ENCODE measurements around the gene BDNF. TPM values are rescaled to one million over a fixed set of nuclear protein-coding genes. Genes with fewer than 3 reads are reported as not detected.
"Not testable (repeated sequence)": the region's sequence is repeated elsewhere in the genome, so short reads cannot be mapped to it uniquely, and the experiment has no call there.

The BDNF gene
- total and polyA plus RNA-seq, 4 donors = 0.03 to 0.28 (median 0.07) TPM

- H3K9ac ChIP-seq (ENCODE audit: low read depth in 1 of 2, low read length in 2 of 2) = no peak overlapping the region
- H3K9me3 ChIP-seq (ENCODE audit: control insufficient read depth in 4 of 4, low read length in 3 of 4) = peaks cover 0 to 4% (median under 1%) of the 10 kb centered on the region in 4 donors
- DNase-seq (ENCODE audit: low spot score) = no peak
- no peak overlapping the region for H3K4me3 ChIP-seq (ENCODE audit: low read depth in 1 of 3, low read length in 3 of 3)
- H3K4me1 ChIP-seq (ENCODE audit: control insufficient read depth in 4 of 4, insufficient read depth in 4 of 4, low read length in 3 of 4) = no peaks in the 10 kb centered on the region
- H3K36me3 ChIP-seq (ENCODE audit: control insufficient read depth in 4 of 4, insufficient read depth in 3 of 4, low read depth in 1 of 4, low read length in 3 of 4) = peaks cover 0 to 2% (median 0%) of the 10 kb centered on the region in 4 donors
- no peak overlapping the region for H3K27ac ChIP-seq (ENCODE audit: low read depth in 1 of 2, low read length in 2 of 2)
- no peak for TF ChIP-seq EGR1 (IDR thresholded peaks at IDR 0.05; ENCODE audit: low read depth in 2 of 2)
- no peak for TF ChIP-seq TAF1 (conservative IDR thresholded peaks at IDR 0.05)
- TF ChIP-seq MAX (IDR thresholded peaks at IDR 0.05) = no peak
- TF ChIP-seq RXRA (IDR thresholded peaks at IDR 0.05) = no peak
- no peak for TF ChIP-seq ZBTB33 (IDR thresholded peaks at IDR 0.05)
- TF ChIP-seq SP1 (IDR thresholded peaks at IDR 0.05) = no peak
- TF ChIP-seq HNF4G (IDR thresholded peaks at IDR 0.05) = no peak
- TF ChIP-seq JUND (IDR thresholded peaks at IDR 0.05) = no peak
- TF ChIP-seq ATF3 (IDR thresholded peaks at IDR 0.05) = no peak
- no peak for TF ChIP-seq REST (IDR thresholded peaks at IDR 0.05)
- TF ChIP-seq NR2F2 (IDR thresholded peaks at IDR 0.05) = no peak
- H3K27me3 ChIP-seq (ENCODE audit: control insufficient read depth in 4 of 4, insufficient read depth in 4 of 4, low read length in 3 of 4) = no peaks in the 10 kb centered on the region
- 95% methylated on average over 1 of the region's 1 CpG for WGBS
These were observed 64.7 kb downstream of the BDNF start for GRCh38 chr11:27635567-27636037.

- not testable (repeated sequence) for H3K9me3 ChIP-seq (ENCODE audit: control insufficient read depth in 4 of 4, low read length in 3 of 4); H3K4me3 ChIP-seq (ENCODE audit: low read depth in 1 of 3, low read length in 3 of 3); H3K27ac ChIP-seq (ENCODE audit: low read depth in 1 of 2, low read length in 2 of 2); H3K36me3 ChIP-seq (ENCODE audit: control insufficient read depth in 4 of 4, insufficient read depth in 3 of 4, low read depth in 1 of 4, low read length in 3 of 4); H3K9ac ChIP-seq (ENCODE audit: low read depth in 1 of 2, low read length in 2 of 2); DNase-seq (ENCODE audit: low spot score); H3K27me3 ChIP-seq (ENCODE audit: control insufficient read depth in 4 of 4, insufficient read depth in 4 of 4, low read length in 3 of 4); H3K4me1 ChIP-seq (ENCODE audit: control insufficient read depth in 4 of 4, insufficient read depth in 4 of 4, low read length in 3 of 4)
- 94% methylated on average over 2 of the region's 2 CpGs for WGBS
These were observed 65.5 kb downstream of the BDNF start for GRCh38 chr11:27634776-27635175.

GRCh38 chr11:27634282-27634681, 66.0 kb downstream of the BDNF start:
- H3K9ac ChIP-seq (ENCODE audit: low read depth in 1 of 2, low read length in 2 of 2); H3K27ac ChIP-seq (ENCODE audit: low read depth in 1 of 2, low read length in 2 of 2); H3K9me3 ChIP-seq (ENCODE audit: control insufficient read depth in 4 of 4, low read length in 3 of 4); H3K36me3 ChIP-seq (ENCODE audit: control insufficient read depth in 4 of 4, insufficient read depth in 3 of 4, low read depth in 1 of 4, low read length in 3 of 4); H3K4me1 ChIP-seq (ENCODE audit: control insufficient read depth in 4 of 4, insufficient read depth in 4 of 4, low read length in 3 of 4); DNase-seq (ENCODE audit: low spot score); H3K4me3 ChIP-seq (ENCODE audit: low read depth in 1 of 3, low read length in 3 of 3); H3K27me3 ChIP-seq (ENCODE audit: control insufficient read depth in 4 of 4, insufficient read depth in 4 of 4, low read length in 3 of 4): not testable (repeated sequence)
- 93% methylated on average over 10 of the region's 10 CpGs for WGBS

- not testable (repeated sequence) for DNase-seq (ENCODE audit: low spot score); H3K4me3 ChIP-seq (ENCODE audit: low read depth in 1 of 3, low read length in 3 of 3); H3K9ac ChIP-seq (ENCODE audit: low read depth in 1 of 2, low read length in 2 of 2); H3K9me3 ChIP-seq (ENCODE audit: control insufficient read depth in 4 of 4, low read length in 3 of 4); H3K36me3 ChIP-seq (ENCODE audit: control insufficient read depth in 4 of 4, insufficient read depth in 3 of 4, low read depth in 1 of 4, low read length in 3 of 4); H3K27ac ChIP-seq (ENCODE audit: low read depth in 1 of 2, low read length in 2 of 2); H3K4me1 ChIP-seq (ENCODE audit: control insufficient read depth in 4 of 4, insufficient read depth in 4 of 4, low read length in 3 of 4); H3K27me3 ChIP-seq (ENCODE audit: control insufficient read depth in 4 of 4, insufficient read depth in 4 of 4, low read length in 3 of 4)
- WGBS = 89% methylated on average over 5 of the region's 5 CpGs
These were observed 71.2 kb downstream of the BDNF start for GRCh38 chr11:27629023-27629422.

Data from liver (tissue), 9 donors.